D721Med (cell line): ENCODE data around the gene PCSK5.

ENCODE experiments used
- DNase-seq: peaks from one replicate; pipeline ENCODE4 v3.0.0; 2011; ENCODE audit warnings: low spot score; ENCODE audit not compliant: insufficient read length
- FAIRE-seq: peaks from 2 replicates; lab custom pipeline; 2011; peaks lifted over from hg19 to GRCh38; lab: Jason Lieb, UNC
- CTCF ChIP-seq: IDR thresholded peaks from 2 replicates; pipeline ENCODE4 v1.5.1; 2012; ENCODE audit warnings: mild to moderate bottlenecking, control low read depth; ENCODE audit not compliant: insufficient read depth; ENCODE audit errors: missing control alignments

The PCSK5 gene

GRCh38 chr9:76018761-76019160 lies 128.3 kb downstream of the PCSK5 start:
- no peak for DNase-seq
- FAIRE-seq = no peak
- TF ChIP-seq CTCF = no peak

GRCh38 chr9:76020652-76021051 lies 130.2 kb downstream of the PCSK5 start:
- no peak for TF ChIP-seq CTCF
- DNase-seq (no peak), FAIRE-seq (no peak)

GRCh38 chr9:76022317-76022716 lies 131.8 kb downstream of the PCSK5 start:
- DNase-seq (no peak), FAIRE-seq (no peak)
- TF ChIP-seq CTCF = no peak

- no peak for TF ChIP-seq CTCF
- FAIRE-seq (no peak), DNase-seq (no peak)
These were observed 133.3 kb downstream of the PCSK5 start for GRCh38 chr9:76023715-76024195.

- TF ChIP-seq CTCF = no peak
- DNase-seq (no peak), FAIRE-seq (no peak)
These were observed 134.8 kb downstream of the PCSK5 start for GRCh38 chr9:76025286-76025685.

- no peak for TF ChIP-seq CTCF
- no peak for FAIRE-seq
- no peak for DNase-seq
These were observed 136.3 kb downstream of the PCSK5 start for GRCh38 chr9:76026796-76027195.

GRCh38 chr9:76027416-76027815 lies 136.9 kb downstream of the PCSK5 start:
- FAIRE-seq (no peak), DNase-seq (no peak)
- no peak for TF ChIP-seq CTCF
